Measurements from ENCODE around the gene OLFML3.

GRCh38 chr1:114022877-114023276 lies 43.6 kb downstream of the OLFML3 start:
- no peak for TF ChIP-seq POLR2A (IDR thresholded peaks at IDR 0.05)
- TF ChIP-seq, protein P1, sequence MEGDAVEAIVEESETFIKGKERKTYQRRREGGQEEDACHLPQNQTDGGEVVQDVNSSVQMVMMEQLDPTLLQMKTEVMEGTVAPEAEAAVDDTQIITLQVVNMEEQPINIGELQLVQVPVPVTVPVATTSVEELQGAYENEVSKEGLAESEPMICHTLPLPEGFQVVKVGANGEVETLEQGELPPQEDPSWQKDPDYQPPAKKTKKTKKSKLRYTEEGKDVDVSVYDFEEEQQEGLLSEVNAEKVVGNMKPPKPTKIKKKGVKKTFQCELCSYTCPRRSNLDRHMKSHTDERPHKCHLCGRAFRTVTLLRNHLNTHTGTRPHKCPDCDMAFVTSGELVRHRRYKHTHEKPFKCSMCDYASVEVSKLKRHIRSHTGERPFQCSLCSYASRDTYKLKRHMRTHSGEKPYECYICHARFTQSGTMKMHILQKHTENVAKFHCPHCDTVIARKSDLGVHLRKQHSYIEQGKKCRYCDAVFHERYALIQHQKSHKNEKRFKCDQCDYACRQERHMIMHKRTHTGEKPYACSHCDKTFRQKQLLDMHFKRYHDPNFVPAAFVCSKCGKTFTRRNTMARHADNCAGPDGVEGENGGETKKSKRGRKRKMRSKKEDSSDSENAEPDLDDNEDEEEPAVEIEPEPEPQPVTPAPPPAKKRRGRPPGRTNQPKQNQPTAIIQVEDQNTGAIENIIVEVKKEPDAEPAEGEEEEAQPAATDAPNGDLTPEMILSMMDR (IDR thresholded peaks at IDR 0.05) = no peak

Measured in Peyer's patch (tissue), 4 donors.